Pulmonary artery endothelial cell (primary cell): ENCODE data around the gene ADAMTSL1. TPM values are rescaled to one million over a fixed set of nuclear protein-coding genes. Genes with fewer than 3 reads are reported as not detected.

ENCODE experiments used
- DNase-seq: peaks from one replicate; pipeline ENCODE4 v3.0.0-alpha.2; 2011; ENCODE audit warnings: low read depth, low spot score
- total RNA-seq: library from RNA; depleted of rRNA; stranded (reverse); fragments of >200 nt; gene quantifications from 2 replicates; pipeline ENCODE4 v1.2.3, GENCODE V29; 2014

The ADAMTSL1 gene
- total RNA-seq, 1 donor from 2014 or later = 26.9 TPM

GRCh38 chr9:18726546-18726945 lies 252.6 kb downstream of the ADAMTSL1 start:
- no peak for DNase-seq

DNA sequence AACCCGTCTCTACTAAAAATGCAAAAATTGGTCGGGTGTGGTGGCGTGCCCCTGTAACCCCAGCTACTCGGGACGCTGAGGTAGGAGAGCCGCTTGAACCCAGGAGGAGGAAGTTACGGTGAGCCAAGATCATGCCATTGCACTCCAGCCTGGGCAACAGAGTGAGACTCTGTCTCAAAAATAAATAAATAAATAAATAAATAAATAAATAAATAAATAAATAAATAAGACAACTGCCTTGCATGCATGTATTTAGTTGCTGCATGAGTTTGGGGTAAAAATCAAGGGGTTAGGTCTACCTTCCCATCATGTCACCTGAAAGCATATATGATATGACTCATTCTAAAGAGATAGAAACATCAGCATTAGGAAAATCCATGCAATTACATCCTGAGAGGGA lies 254.0 kb downstream of the ADAMTSL1 start:
- no peak for DNase-seq

- no peak for DNase-seq
Observed at GRCh38 chr9:18728642-18729041, 254.7 kb downstream of the ADAMTSL1 start.

DNA sequence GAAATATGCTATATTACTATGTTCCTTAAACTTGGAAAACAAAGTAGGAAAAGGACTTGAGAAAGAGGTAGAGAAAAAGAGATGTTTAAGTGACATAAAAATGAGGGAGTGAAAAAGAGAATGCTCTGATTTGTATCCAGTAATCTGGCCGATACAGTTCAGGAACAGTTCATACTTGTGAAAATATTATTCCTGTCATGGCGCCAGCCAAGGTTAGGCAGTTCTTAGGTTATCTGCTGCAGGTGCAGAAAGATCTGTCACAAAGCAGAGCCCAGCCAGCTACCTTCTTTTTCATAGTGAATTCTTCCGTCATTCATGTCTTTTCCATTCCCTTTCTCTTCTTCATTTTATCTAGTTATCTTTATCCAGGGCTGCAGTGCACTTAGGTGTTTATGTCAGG lies 256.3 kb downstream of the ADAMTSL1 start:
- DNase-seq = no peak

- DNase-seq = no peak
Observed at GRCh38 chr9:18739127-18739526, 265.2 kb downstream of the ADAMTSL1 start.

DNA sequence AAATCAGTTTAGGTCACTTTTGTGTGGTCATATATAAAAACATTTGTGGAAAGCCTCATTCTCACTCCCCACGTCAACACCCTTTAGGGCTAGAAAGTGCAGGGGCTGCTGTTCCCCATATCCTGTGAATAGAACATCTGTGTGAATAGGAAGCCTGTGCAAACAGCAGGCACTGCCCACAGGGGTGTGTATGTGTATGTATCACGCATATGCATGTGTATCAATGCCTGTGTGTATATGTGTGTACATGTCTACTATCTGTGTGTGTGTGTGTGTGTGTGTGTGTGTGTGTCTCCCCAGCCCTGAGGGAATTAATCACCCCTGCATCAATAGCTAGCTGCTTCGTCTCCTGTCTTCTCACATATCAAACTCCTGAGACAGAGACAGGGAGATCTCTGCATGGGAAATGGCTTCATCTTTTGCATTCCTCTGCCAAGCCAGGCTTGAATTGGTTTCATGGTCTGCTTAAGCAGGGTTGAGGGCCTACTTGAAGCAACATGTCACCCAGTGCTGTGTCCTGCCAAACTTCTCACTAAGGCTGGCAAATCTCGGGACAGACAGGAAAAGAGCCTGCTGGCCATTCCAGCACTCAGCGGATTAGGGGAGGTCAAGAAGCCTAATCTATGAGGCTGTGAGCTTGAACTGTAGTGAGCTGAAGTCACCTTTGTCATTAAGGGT lies 265.8 kb downstream of the ADAMTSL1 start:
- no peak for DNase-seq

- DNase-seq = no peak
Observed at GRCh38 chr9:18741359-18741758, 267.4 kb downstream of the ADAMTSL1 start.

- no peak for DNase-seq
Observed at GRCh38 chr9:18741945-18742344, 268.0 kb downstream of the ADAMTSL1 start.

GRCh38 chr9:18743421-18743820 lies 269.5 kb downstream of the ADAMTSL1 start:
- no peak for DNase-seq

DNA sequence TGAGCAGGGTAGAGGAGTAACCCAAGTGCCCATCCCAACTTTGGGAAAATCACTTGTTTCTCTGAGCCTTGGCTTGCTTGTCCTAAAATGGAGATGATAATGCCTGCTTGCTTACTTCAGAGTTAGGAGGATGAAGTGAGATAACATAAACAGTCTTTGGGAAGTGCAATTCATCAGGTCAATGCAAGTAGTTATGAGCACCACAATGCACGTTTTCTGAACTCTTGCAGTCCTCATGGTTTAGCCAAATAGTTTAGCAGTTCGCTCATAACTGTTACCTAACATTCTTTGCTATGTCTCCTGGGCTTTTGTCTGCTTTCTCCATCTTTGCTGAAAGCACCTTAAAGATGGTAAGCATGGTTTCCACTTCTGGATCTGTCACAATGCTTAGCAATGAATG lies 270.0 kb downstream of the ADAMTSL1 start:
- no peak for DNase-seq

DNA sequence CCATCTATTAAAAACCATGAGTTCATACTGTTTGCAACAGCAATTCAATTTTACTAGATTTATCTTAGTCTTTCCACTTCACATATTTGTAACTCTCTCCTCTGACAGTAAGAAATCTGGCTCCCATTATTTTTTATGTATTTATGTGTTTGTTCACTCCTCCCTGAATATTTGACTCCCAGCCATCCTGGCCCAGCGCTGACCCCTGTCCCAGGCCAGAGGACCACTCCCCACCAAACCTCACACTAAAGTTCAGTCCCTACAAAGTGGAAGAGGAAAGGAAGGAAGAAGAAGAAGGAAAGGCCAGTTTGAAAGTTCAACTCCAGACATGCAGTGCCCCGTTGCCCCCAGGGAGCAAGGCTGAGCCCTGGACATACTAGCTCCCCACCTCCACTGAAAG lies 271.8 kb downstream of the ADAMTSL1 start:
- no peak for DNase-seq

GRCh38 chr9:18746631-18747030 lies 272.7 kb downstream of the ADAMTSL1 start:
- DNase-seq = no peak

- DNase-seq = no peak
Observed at GRCh38 chr9:18747595-18747994, 273.6 kb downstream of the ADAMTSL1 start.

GRCh38 chr9:18748251-18748701 lies 274.3 kb downstream of the ADAMTSL1 start:
- no peak for DNase-seq

- DNase-seq = no peak
Observed at GRCh38 chr9:18749711-18750110, 275.8 kb downstream of the ADAMTSL1 start.

DNA sequence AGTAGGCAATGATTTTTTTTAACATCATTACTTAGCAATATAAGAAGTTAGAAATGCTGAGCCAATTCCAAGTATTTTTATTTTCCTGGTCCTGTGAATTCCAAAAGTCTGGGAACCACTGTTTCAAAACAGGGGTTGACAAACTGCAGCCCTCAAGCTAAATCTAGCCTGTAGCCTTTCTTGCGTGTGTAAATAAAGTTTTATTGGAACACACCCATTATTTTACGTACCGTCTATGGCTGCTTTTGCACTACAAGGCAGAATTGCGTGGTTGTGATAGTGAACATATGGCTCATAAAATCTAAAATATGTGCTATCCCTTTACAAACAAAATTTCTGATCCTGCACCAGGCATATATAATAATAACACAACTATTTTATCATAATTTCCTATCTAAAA lies 280.0 kb downstream of the ADAMTSL1 start:
- no peak for DNase-seq

GRCh38 chr9:18754537-18754936 lies 280.6 kb downstream of the ADAMTSL1 start:
- no peak for DNase-seq

- no peak for DNase-seq
Observed at GRCh38 chr9:18755263-18755662, 281.3 kb downstream of the ADAMTSL1 start.

DNA sequence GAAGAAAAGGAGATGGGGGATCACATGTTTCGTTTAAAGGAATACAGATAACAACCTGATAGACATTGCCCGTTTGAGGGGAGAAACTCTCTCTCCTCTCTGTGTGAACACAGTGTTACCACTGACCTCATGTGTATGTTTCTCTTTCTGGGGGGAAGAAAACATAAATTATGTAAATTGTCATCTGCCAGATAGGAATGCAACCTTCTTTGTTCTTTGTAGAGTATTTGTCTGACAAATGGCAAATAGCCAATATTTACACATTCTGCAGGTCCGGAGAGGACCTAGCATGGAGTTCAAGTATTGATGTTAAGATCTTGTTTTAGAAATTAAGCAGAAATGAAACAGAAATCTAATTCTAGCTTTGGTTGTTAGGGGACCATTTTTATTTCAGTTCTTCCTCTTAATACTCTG lies 282.8 kb downstream of the ADAMTSL1 start:
- no peak for DNase-seq

DNA sequence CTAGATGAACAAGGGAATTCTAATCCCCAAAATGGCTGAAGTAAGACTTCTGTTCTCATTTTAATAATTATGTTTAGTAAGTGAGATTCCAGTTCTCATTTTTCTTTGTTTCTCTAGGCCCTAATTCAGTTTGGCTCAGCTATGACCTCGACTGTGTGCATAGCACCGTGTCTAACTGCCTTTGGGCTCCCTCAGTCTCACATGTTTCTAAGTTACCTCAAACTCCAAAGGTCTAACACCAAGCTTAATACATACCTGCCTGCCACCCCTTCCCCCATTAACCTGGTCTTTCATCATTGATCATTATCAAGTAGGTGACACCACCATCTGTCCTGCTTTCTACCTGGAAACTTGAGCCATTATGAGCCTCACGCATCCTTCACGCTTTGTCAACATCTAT lies 285.9 kb downstream of the ADAMTSL1 start:
- no peak for DNase-seq

- no peak for DNase-seq
Observed at GRCh38 chr9:18761742-18762300, 287.9 kb downstream of the ADAMTSL1 start.

DNA sequence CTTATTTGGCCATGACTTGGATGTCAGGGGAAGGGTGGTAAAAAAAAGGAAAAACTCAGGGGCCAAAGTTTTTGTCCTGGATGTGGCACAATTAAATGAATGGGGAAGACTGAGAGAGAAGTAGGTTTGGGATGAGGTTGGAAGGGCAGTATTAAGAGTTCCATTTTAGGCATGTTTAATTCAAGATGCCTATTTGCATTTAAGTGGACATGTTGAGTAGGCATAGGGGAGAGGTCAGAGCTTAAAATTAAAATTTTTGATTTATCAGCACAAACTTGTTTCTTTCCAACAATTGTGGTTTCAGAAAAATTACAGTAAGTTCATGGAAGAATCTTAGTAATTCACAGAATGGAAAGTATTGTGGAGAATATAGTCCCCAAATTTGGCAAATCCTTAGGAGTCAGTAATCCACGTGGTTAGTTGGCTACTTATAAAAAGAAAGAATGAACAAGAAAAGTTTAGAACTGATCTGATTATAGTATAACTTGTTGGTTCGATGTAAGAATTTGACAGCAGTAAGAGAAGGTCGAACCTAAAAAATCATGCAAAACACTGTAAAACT lies 293.1 kb downstream of the ADAMTSL1 start:
- no peak for DNase-seq
